Tibial nerve (tissue), 4 donors: ENCODE data around the gene CD274. TPM values are rescaled to one million over a fixed set of nuclear protein-coding genes. Genes with fewer than 3 reads are reported as not detected.
"Not testable (repeated sequence)": the region's sequence is repeated elsewhere in the genome, so short reads cannot be mapped to it uniquely, and the experiment has no call there.

Experiments used
- DNase-seq, 2 donors: peaks; one replicate each; pipeline ENCODE4 v3.0.0-alpha.2; 2019; ENCODE audit warnings: low spot score in 2 of 2
- H3K27ac ChIP-seq, 4 donors: fragments of 200-600 bp; sonication (generic) in 3 of 4; one replicate each; pipeline ENCODE4 v1.5.1; 2017 to 2019; ENCODE audit warnings: mild to moderate bottlenecking in 1 of 4
- H3K27me3 ChIP-seq, 2 donors: fragments of 200-600 bp; sonication (generic) in 1 of 2; one replicate each; pipeline versions ENCODE4 v1.5.1 to v1.6.0; 2017 to 2019
- H3K36me3 ChIP-seq, 3 donors: fragments of 200-600 bp; sonication (generic); one replicate each; pipeline ENCODE4 v1.5.1; 2018 to 2019
- H3K4me1 ChIP-seq, 4 donors: fragments of 200-600 bp; sonication (generic) in 3 of 4; one replicate each; pipeline ENCODE4 v1.5.1; 2017 to 2019
- H3K4me3 ChIP-seq, 4 donors: fragments of 200-600 bp; sonication (generic) in 3 of 4; one replicate each; pipeline ENCODE4 v1.5.1; 2017 to 2019; ENCODE audit warnings: mild to moderate bottlenecking in 1 of 4, moderate library complexity in 1 of 4
- H3K9me3 ChIP-seq, 4 donors: fragments of 200-600 bp; sonication (generic) in 3 of 4; one replicate each; pipeline ENCODE4 v1.5.1; 2017 to 2019
- CTCF ChIP-seq, 5 experiments: fragments of 200-600 bp in 3 of 5; fragments of 450-650 bp in 2 of 5; sonication (generic) in 3 of 5; IDR thresholded peaks; one replicate each; pipeline ENCODE4 v1.5.1; 2016 to 2019; ENCODE audit warnings: antibody characterized with exemption in 5 of 5, mild to moderate bottlenecking in 3 of 5, moderate library complexity in 2 of 5
- EP300 ChIP-seq, 2 donors: sonication (generic); formaldehyde crosslinking; IDR thresholded peaks; one replicate each; pipeline ENCODE4 v1.6.1; 2017; ENCODE audit warnings: antibody characterized with exemption in 2 of 2, mild to moderate bottlenecking in 1 of 2
- POLR2A ChIP-seq, 2 donors: fragments of 450-650 bp; IDR thresholded peaks; one replicate each; pipeline ENCODE4 v1.6.1; 2017; ENCODE audit warnings: antibody characterized with exemption in 2 of 2, mild to moderate bottlenecking in 2 of 2, moderate library complexity in 2 of 2
- WGBS, 2 donors: methylation state at CpG; one replicate each; pipeline ENCODE4 v1.1.5; 2018; 5-methylcytosine and 5-hydroxymethylcytosine counted together
- total RNA-seq, 4 donors: library from RNA; depleted of rRNA; stranded (reverse); fragments of >200 nt; gene quantifications; one replicate each; pipeline ENCODE4 v1.1.0, GENCODE V29; 2016

The CD274 gene
- total RNA-seq, 4 donors from 2014 or later = 2.1 to 4.2 (median 2.5) TPM

- no peaks in the 10 kb centered on the region for H3K4me1 ChIP-seq
- 58 to 64% methylated on average over 5 of the region's 5 CpGs for WGBS, 2 donors
- no peak for DNase-seq
- no peaks in the 10 kb centered on the region for H3K27me3 ChIP-seq
- H3K9me3 ChIP-seq = no peaks in the 10 kb centered on the region
- H3K27ac ChIP-seq = no peak overlapping the region
- peaks cover 0 to 21% (median 0%) of the 10 kb centered on the region in 3 donors for H3K36me3 ChIP-seq
- no peak overlapping the region for H3K4me3 ChIP-seq
- TF ChIP-seq EP300 (IDR thresholded peaks at IDR 0.05) = no peak
- no peak for TF ChIP-seq POLR2A (IDR thresholded peaks at IDR 0.05)
- no peak for TF ChIP-seq CTCF (IDR thresholded peaks at IDR 0.05)
Measured at GRCh38 chr9:5468850-5469249, 18.5 kb downstream of the CD274 start.

GRCh38 chr9:5470122-5470521 lies 19.8 kb downstream of the CD274 start:
- no peak overlapping the region for H3K4me3 ChIP-seq
- no peak for DNase-seq
- H3K9me3 ChIP-seq = no peaks in the 10 kb centered on the region
- no peak for TF ChIP-seq POLR2A (IDR thresholded peaks at IDR 0.05)
- TF ChIP-seq CTCF (IDR thresholded peaks at IDR 0.05) = no peak
- no peak for TF ChIP-seq EP300 (IDR thresholded peaks at IDR 0.05)
- peaks cover 0 to 16% (median 0%) of the 10 kb centered on the region in 3 donors for H3K36me3 ChIP-seq
- H3K4me1 ChIP-seq = no peaks in the 10 kb centered on the region
- no peak overlapping the region for H3K27ac ChIP-seq
- WGBS, 2 donors = 59 to 66% methylated on average over 1 of the region's 1 CpG
- H3K27me3 ChIP-seq = no peaks in the 10 kb centered on the region

- TF ChIP-seq EP300 (IDR thresholded peaks at IDR 0.05) (no peak), POLR2A (IDR thresholded peaks at IDR 0.05) (no peak), CTCF (IDR thresholded peaks at IDR 0.05) (no peak)
- WGBS, 2 donors = 89 to 90% methylated on average over 3 of the region's 3 CpGs
Measured at GRCh38 chr9:5470816-5471215, 20.5 kb downstream of the CD274 start.

GRCh38 chr9:5475611-5476010 lies 25.3 kb downstream of the CD274 start:
- not testable (repeated sequence) for H3K4me1 ChIP-seq, H3K36me3 ChIP-seq, DNase-seq, H3K4me3 ChIP-seq, H3K27ac ChIP-seq, H3K27me3 ChIP-seq, H3K9me3 ChIP-seq
- WGBS, 2 donors = 84 to 92% methylated on average over 2 of the region's 2 CpGs

More at GRCh38 chr9:5470816-5471215, 20.5 kb downstream of the CD274 start:
- DNase-seq = no peak
- H3K4me3 ChIP-seq = no peak overlapping the region
- no peak overlapping the region for H3K27ac ChIP-seq
- peaks cover 0 to 11% (median 0%) of the 10 kb centered on the region in 3 donors for H3K36me3 ChIP-seq
- H3K4me1 ChIP-seq = no peaks in the 10 kb centered on the region
- H3K27me3 ChIP-seq = no peaks in the 10 kb centered on the region
- no peaks in the 10 kb centered on the region for H3K9me3 ChIP-seq

GRCh38 chr9:5478206-5478605 lies 27.9 kb downstream of the CD274 start:
- no peaks in the 10 kb centered on the region for H3K27me3 ChIP-seq
- TF ChIP-seq EP300 (IDR thresholded peaks at IDR 0.05) (no peak), POLR2A (IDR thresholded peaks at IDR 0.05) (no peak), CTCF (IDR thresholded peaks at IDR 0.05) (no peak)
- 81 to 94% methylated on average over 2 of the region's 2 CpGs for WGBS, 2 donors
- no peak for DNase-seq
- H3K27ac ChIP-seq = no peak overlapping the region
- H3K36me3 ChIP-seq = no peaks in the 10 kb centered on the region
- H3K4me1 ChIP-seq = no peaks in the 10 kb centered on the region
- peaks cover 0 to 7% (median 0%) of the 10 kb centered on the region in 4 donors for H3K9me3 ChIP-seq
- H3K4me3 ChIP-seq = no peak overlapping the region
